ENCODE results near the gene TBCD. TPM values are rescaled to one million over a fixed set of nuclear protein-coding genes. Genes with fewer than 3 reads are reported as not detected.

TBCD gene
- 10 to 100 TPM; 55.0 to 55.5 TPM for total RNA-seq

DNA sequence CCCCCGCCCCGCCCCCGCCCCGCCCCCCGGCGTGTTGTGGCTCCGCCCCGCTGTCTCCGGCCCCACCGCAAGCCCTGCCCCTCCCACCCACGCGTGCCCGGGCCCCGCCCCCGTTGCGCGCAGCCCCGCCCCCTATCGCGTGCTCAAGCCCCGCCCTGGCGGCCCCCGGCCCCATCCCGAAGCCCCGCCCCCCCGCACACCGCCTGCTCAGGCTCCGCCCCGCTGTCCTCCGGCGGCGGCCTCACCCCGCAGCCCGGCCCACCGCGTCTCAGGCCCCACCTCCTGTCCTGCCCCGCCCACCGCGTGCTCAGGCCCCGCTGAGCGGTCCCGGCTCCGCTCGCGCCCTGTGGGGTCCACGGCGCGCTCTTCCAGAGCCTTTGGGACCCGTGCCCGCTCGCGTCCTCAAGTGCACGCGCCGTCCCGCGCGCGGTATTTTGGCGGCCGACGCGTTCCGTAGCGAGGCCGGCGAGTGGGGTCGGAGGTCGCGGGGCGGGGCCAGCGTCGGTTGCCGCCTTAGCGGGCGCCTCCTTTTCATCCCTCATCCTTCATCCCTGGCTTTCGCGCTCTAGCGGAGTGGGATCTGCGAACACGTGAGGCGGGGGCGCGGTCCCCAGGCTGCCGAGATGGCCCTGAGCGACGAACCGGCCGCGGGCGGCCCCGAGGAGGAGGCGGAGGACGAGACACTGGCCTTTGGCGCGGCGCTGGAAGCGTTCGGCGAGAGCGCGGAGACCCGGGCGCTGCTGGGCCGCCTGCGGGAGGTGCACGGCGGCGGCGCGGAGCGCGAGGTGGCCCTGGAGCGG lies at the start of gene TBCD:
TSS of gene TBCD (plus strand) at position 495 of the 800 bp plus-strand sequence. CDS start at position 624, 129 bp downstream.
- H3K9me3 ChIP-seq, result no peaks in the 10 kb centered on the region
- H3K27ac ChIP-seq, result peak within 1 kb of the TSS; percentile 68 to 69
- no peaks in the 10 kb centered on the region for H3K27me3 ChIP-seq (replicated peaks; ENCODE audit: insufficient read depth)
- DNase-seq (ENCODE audit: low spot score), result peak; percentile 52
- TF ChIP-seq, protein P1, sequence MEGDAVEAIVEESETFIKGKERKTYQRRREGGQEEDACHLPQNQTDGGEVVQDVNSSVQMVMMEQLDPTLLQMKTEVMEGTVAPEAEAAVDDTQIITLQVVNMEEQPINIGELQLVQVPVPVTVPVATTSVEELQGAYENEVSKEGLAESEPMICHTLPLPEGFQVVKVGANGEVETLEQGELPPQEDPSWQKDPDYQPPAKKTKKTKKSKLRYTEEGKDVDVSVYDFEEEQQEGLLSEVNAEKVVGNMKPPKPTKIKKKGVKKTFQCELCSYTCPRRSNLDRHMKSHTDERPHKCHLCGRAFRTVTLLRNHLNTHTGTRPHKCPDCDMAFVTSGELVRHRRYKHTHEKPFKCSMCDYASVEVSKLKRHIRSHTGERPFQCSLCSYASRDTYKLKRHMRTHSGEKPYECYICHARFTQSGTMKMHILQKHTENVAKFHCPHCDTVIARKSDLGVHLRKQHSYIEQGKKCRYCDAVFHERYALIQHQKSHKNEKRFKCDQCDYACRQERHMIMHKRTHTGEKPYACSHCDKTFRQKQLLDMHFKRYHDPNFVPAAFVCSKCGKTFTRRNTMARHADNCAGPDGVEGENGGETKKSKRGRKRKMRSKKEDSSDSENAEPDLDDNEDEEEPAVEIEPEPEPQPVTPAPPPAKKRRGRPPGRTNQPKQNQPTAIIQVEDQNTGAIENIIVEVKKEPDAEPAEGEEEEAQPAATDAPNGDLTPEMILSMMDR (IDR thresholded peaks at IDR 0.05), result no peak
- peaks cover under 1% of the 10 kb centered on the region for H3K36me3 ChIP-seq
- peak; percentile 78 for ATAC-seq (ENCODE audit: insufficient number of reproducible peaks, low FRiP score, low read depth)
- peak within 1 kb of the TSS; percentile 88 for H3K4me3 ChIP-seq
- peaks cover 8 to 13% of the 10 kb centered on the region in 2 donors for H3K4me1 ChIP-seq (ENCODE audit: control insufficient read depth in 1 of 2, low read depth in 2 of 2)

DNA sequence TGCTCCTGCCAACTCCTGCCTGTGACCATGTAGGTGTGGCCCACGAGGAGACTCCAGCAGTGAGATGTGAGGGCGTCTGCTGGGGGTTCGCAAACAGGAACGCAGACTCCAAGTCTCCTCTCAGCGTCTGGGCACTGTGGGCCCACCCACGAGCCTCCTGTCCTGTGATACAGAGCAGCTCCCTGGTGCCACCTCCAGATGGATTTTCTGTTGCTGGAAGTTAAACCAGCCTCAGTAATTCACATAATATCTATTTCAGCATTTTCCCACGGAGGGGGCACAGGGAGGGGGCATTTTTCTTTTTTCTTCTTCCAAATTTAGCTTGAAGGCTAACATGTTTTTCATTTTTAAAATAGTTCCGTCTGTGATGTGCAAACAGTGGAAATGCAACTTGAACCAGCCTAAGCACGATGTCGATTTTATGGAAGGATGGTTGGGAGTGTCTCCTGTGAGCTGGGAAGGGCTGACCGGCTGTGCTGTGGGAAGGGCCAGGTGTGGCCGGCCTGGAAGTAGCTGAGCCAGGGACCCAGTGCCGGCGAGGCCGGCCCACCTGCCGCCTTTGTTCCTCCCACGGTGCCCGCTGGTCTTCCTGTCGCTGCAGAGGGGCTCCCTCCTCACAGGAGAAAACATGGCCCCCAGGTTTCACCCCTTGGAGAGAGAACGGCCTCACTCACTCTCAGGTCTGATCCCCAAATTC lies 49.5 kb upstream of the TBCD start:
- Histone ChIP-seq H3K27me3 (replicated peaks; ENCODE audit: insufficient read depth) (no peaks in the 10 kb centered on the region), H3K9me3 (no peaks in the 10 kb centered on the region), H3K4me3 (no peak overlapping the region), H3K27ac (no peak overlapping the region), H3K36me3 (no peaks in the 10 kb centered on the region), H3K4me1 (ENCODE audit: control insufficient read depth in 1 of 2, low read depth in 2 of 2) (peaks cover 3 to 14% of the 10 kb centered on the region in 2 donors)
- ATAC-seq (ENCODE audit: insufficient number of reproducible peaks, low FRiP score, low read depth) (no peak), DNase-seq (ENCODE audit: low spot score) (no peak)
- TF ChIP-seq, protein P1 (IDR thresholded peaks at IDR 0.05), result no peak

DNA sequence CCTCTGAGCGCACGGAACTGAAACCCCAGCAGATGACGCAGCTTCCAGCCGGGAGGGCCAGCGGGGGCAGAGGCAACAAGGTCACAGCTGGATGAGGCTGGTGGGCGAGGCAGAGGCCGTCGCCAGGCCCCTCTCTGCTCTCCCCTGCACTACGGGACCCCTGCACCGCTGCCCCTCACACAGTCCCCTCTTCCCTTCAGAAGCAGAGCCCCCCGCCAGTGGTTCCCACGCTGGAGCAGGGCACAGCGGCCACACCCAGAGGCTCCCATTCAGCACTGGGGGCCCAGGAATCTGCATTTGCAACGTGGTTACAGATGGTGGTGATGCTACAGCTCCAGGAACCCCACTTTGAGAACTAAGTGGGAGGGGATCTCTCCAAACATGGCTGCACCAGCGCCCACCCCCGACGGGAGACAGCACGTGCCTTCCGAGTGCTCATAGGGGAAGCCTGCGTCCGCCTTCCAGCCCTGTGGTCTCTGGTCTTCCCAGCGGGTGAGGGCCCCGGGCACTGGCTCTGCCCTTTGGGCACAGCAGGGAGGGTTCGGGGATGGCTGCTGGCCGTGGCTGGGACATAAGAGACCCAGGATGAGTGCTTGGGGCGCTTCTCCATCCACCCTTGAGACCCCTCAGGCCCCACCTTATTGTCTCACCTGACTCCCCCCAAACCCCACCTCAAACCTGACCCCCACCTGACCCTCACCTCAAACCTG lies 48.7 kb upstream of the TBCD start:
- TF ChIP-seq, protein P1 (IDR thresholded peaks at IDR 0.05), result no peak
- Histone ChIP-seq H3K9me3 (no peaks in the 10 kb centered on the region), H3K36me3 (no peaks in the 10 kb centered on the region), H3K4me1 (ENCODE audit: control insufficient read depth in 1 of 2, low read depth in 2 of 2) (peaks cover 0 to 8% of the 10 kb centered on the region in 2 donors), H3K27me3 (replicated peaks; ENCODE audit: insufficient read depth) (no peaks in the 10 kb centered on the region), H3K4me3 (no peak overlapping the region), H3K27ac (no peak overlapping the region)
- no peak for DNase-seq (ENCODE audit: low spot score)
- no peak for ATAC-seq (ENCODE audit: insufficient number of reproducible peaks, low FRiP score, low read depth)

DNA sequence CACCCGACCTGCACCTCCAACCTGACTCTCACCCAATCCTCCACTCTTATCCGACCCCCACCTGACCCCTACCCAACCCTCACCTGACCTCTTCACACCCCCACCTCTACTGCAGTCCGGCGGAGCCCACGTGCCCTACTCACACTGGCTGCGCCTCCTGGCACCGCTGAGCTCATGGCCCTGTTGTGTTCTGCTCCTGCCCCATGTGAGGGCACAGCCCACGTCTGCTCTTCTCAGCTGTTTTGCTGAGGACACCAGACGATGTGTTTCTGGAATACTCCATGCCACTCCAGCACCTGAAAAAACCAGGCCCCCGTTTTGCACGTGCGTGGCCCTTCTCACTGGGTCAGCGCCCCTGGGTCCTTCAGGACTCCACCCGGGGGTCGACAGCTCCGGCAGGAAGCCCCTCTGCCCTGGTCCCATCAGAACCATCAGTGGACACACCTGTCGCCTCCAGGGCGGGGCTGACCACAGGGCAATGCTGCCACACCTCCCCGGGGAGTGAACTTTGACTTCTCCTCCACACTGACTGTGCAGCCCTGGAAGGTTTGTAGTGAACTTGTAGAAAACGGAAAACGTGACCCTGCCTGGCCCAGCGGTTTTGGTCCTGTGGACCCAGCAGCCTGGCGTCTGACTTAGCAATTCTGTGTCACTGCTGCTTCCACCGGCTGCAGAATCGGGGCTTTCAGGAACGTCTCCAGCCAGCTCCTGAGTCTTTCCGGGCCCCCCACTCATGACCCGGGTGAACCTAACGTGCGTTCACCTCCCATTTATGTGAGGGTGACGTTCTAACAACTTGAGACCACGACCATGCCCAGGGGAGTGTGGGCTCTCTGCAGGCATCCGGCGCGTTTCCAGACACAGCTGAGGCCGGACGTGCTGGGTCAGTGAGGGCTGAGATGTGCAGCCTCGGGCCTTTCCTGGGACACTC lies 47.7 kb upstream of the TBCD start:
- H3K27ac ChIP-seq, result no peak overlapping the region

More for the DNA sequence above, 47.7 kb upstream of the TBCD start:
- Histone ChIP-seq H3K4me3 (no peak overlapping the region), H3K4me1 (ENCODE audit: control insufficient read depth in 1 of 2, low read depth in 2 of 2) (peaks cover 0 to 5% of the 10 kb centered on the region in 2 donors), H3K36me3 (no peaks in the 10 kb centered on the region), H3K27me3 (replicated peaks; ENCODE audit: insufficient read depth) (no peaks in the 10 kb centered on the region), H3K9me3 (no peaks in the 10 kb centered on the region)
- DNase-seq (ENCODE audit: low spot score), result no peak
- no peak for ATAC-seq (ENCODE audit: insufficient number of reproducible peaks, low FRiP score, low read depth)
- TF ChIP-seq, protein P1 (IDR thresholded peaks at IDR 0.05), result no peak
